Lower leg skin (tissue), 3 donors: ENCODE measurements around the gene LDB2.

ENCODE experiments used
- POLR2A ChIP-seq, 2 donors: fragments of 450-650 bp; IDR thresholded peaks; one replicate each; pipeline ENCODE4 v1.6.1; 2016 to 2017; ENCODE audit warnings: antibody characterized with exemption in 2 of 2, mild to moderate bottlenecking in 1 of 2, moderate library complexity in 1 of 2
- TF ChIP-seq, protein P1 (sequence below), 3 donors: fragments of 450-650 bp; IDR thresholded peaks; one replicate each; pipeline ENCODE4 v1.5.1; 2016; ENCODE audit warnings: antibody characterized with exemption in 3 of 3, mild to moderate bottlenecking in 3 of 3, moderate library complexity in 2 of 3

DNA sequence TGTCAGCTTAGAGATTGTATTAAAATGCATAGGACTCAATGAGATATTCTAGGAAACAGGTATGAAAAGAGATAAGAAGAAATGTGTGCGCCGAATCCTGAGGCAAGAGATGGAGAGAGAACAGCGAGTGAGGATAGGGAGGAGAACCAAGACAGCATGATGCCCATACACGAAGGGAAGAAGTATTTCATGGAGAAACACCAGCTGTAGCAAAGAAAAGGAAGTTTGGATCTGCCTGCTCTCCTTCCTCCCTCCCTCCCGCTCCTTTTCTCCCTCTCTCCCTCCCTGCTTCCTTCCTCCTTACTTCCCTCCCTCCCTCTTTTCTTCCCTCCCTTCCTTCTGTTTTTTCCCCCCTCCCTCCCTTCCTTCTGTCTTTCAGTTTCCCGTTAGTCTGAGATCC is 353.6 kb downstream of the LDB2 start:
- TF ChIP-seq, protein P1, sequence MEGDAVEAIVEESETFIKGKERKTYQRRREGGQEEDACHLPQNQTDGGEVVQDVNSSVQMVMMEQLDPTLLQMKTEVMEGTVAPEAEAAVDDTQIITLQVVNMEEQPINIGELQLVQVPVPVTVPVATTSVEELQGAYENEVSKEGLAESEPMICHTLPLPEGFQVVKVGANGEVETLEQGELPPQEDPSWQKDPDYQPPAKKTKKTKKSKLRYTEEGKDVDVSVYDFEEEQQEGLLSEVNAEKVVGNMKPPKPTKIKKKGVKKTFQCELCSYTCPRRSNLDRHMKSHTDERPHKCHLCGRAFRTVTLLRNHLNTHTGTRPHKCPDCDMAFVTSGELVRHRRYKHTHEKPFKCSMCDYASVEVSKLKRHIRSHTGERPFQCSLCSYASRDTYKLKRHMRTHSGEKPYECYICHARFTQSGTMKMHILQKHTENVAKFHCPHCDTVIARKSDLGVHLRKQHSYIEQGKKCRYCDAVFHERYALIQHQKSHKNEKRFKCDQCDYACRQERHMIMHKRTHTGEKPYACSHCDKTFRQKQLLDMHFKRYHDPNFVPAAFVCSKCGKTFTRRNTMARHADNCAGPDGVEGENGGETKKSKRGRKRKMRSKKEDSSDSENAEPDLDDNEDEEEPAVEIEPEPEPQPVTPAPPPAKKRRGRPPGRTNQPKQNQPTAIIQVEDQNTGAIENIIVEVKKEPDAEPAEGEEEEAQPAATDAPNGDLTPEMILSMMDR (IDR thresholded peaks at IDR 0.05): no peak
- no peak for TF ChIP-seq POLR2A (IDR thresholded peaks at IDR 0.05)
